Karpas-422 (cell line): ENCODE data around the gene ABCC5. TPM values are rescaled to one million over a fixed set of nuclear protein-coding genes. Genes with fewer than 3 reads are reported as not detected.

Experiments
- DNase-seq: peaks from one replicate; pipeline ENCODE4 v3.0.0-alpha.2; 2015
- H2AFZ ChIP-seq: fragments of 200-600 bp; sonication (generic); 2 replicates; pipeline ENCODE4 v1.6.1; 2014; ENCODE audit warnings: antibody characterized with exemption, low read length, mixed read lengths
- H3K27ac ChIP-seq: fragments of 200-600 bp; sonication (generic); 2 replicates; pipeline ENCODE4 v1.5.1; 2014; ENCODE audit warnings: mild to moderate bottlenecking, low read length, moderate library complexity
- H3K27me3 ChIP-seq: fragments of 200-600 bp; sonication (generic); 2 replicates; pipeline ENCODE4 v1.6.1; 2014; ENCODE audit warnings: low read length, mixed read lengths
- H3K36me3 ChIP-seq: fragments of 200-600 bp; sonication (generic); 2 replicates; pipeline ENCODE4 v1.6.1; 2014; ENCODE audit warnings: low read length, mixed read lengths; ENCODE audit not compliant: insufficient read depth
- H3K4me1 ChIP-seq: fragments of 200-600 bp; sonication (generic); 2 replicates; pipeline ENCODE4 v1.6.1; 2014; ENCODE audit warnings: mild to moderate bottlenecking, low read length, mixed read lengths
- H3K4me2 ChIP-seq: fragments of 200-600 bp; sonication (generic); 2 replicates; pipeline ENCODE4 v1.6.1; 2014; ENCODE audit warnings: low read length, low read depth, mild to moderate bottlenecking; ENCODE audit not compliant: poor library complexity, severe bottlenecking
- H3K4me3 ChIP-seq: fragments of 200-600 bp; sonication (generic); 2 replicates; pipeline ENCODE4 v1.5.1; 2014; ENCODE audit warnings: mild to moderate bottlenecking, antibody characterized with exemption, low read length, mixed read lengths
- H3K79me2 ChIP-seq: fragments of 200-600 bp; sonication (generic); 2 replicates; pipeline ENCODE4 v1.6.1; 2014; ENCODE audit warnings: mild to moderate bottlenecking, low read length, mixed read lengths
- H3K9ac ChIP-seq: fragments of 200-600 bp; sonication (generic); 2 replicates; pipeline ENCODE4 v1.6.0; 2014; ENCODE audit warnings: low read length
- H3K9me2 ChIP-seq: fragments of 200-600 bp; sonication (generic), shearing (Covaris generic); replicated peaks from 2 replicates; pipeline ENCODE4 v1.6.0; 2014; ENCODE audit warnings: mild to moderate bottlenecking, low read length, moderate library complexity; ENCODE audit not compliant: insufficient read depth
- H3K9me3 ChIP-seq: fragments of 300-700, 200-600 bp; sonication (generic); 2 replicates; pipeline ENCODE4 v1.6.1; 2014; ENCODE audit warnings: low read length, mixed read lengths
- H4K20me1 ChIP-seq: fragments of 200-600 bp; sonication (generic); 2 replicates; pipeline ENCODE4 v1.6.1; 2014; ENCODE audit warnings: mild to moderate bottlenecking, antibody characterized with exemption, low read length, low read depth; ENCODE audit not compliant: insufficient read depth
- small RNA-seq: library from RNA; depleted of rRNA; stranded (forward); fragments of <200 nt; gene quantifications from one replicate; pipeline ENCODE3, GENCODE V24; 2014
- total RNA-seq: library from RNA; depleted of rRNA; stranded (reverse); fragments of >200 nt; shearing (Covaris generic); gene quantifications from 2 replicates; pipeline ENCODE4 v1.2.3, GENCODE V29; 2014; ENCODE audit warnings: low replicate concordance; rRNA removed

Gene ABCC5
- total RNA-seq, 1 experiment from 2014 or later, result 86.5 TPM

DNA sequence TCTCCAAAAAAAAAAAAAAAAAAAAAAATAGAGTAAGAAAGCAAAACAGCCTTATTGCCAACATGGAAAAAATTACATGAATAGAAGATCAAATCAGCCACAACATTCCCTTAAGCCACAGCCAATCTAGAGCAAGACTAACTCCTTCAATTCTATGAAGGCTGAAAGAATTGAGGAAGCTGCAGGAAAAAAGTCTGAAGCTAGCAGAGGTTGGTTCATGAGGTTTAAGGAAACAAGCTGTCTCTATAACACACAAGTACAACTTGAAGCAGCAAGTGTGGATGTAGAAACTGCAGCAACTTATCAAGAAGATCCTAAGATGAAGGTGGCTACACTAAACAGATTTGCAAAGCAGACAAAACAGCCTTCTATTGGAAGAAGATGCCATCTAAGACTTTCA is 142.3 kb downstream of the ABCC5 start:
- peaks cover 99% of the 10 kb centered on the region for H3K79me2 ChIP-seq

DNA sequence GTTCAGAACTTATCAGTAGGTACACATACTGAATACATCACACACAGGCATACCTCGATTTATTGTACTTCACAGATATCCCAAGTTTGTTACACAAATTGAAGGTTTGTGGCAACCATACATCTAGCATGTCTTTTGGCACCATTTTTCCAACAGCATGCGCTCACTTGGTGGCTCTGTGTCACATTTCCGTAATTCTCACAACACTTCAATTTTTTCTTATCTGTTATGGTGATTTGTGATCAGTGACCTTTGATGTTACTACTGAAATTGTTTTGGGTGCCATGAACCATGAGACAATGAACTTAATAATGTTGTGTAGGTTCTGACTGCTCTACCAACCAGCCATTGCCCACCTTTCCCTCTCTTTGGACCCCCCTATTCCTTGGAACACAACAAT is 143.8 kb downstream of the ABCC5 start:
- no peak overlapping the region for H3K27ac ChIP-seq
- H3K4me2 ChIP-seq, result no peak overlapping the region
- H3K9me2 ChIP-seq, result no peaks in the 10 kb centered on the region

More for the DNA sequence above, 142.3 kb downstream of the ABCC5 start:
- no peak for DNase-seq
- Histone ChIP-seq H3K9me2 (no peaks in the 10 kb centered on the region), H3K4me3 (no peak overlapping the region), H4K20me1 (peaks cover 38% of the 10 kb centered on the region; the same call in 1 of the 2 replicates), H3K27me3 (no peaks in the 10 kb centered on the region), H3K9ac (no peak overlapping the region), H3K4me1 (peaks cover 2% of the 10 kb centered on the region; the same call in 1 of the 2 replicates), H2AFZ (no peak overlapping the region), H3K4me2 (no peak overlapping the region), H3K36me3 (no peaks in the 10 kb centered on the region; the same call in 1 of the 2 replicates), H3K27ac (no peak overlapping the region), H3K9me3 (no peaks in the 10 kb centered on the region)

DNA sequence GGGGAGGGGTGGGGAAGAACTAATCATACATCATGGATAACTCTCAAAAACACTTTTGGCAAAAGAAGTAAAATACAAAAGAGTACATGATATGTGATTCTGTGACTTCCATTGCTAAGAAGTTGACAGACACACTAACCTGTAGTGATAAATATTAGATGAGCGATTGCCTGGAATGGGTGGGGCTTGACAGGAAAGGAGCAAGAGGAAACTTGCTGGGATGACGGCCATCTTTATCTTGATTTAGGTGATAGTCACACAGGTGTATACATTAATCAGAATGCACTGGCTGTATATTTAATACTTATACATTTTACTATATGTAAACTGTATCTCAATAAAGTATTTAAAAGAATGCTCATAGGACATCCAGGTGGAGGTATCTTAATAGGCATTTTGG is 146.1 kb downstream of the ABCC5 start:
- no peak overlapping the region for H3K27ac ChIP-seq
- H3K9ac ChIP-seq, result no peak overlapping the region
- peaks cover 90% of the 10 kb centered on the region for H3K79me2 ChIP-seq
- no peak for DNase-seq
- H4K20me1 ChIP-seq, result peaks cover 31% of the 10 kb centered on the region; the same call in 1 of the 2 replicates
- no peaks in the 10 kb centered on the region; the same call in 1 of the 2 replicates for H3K36me3 ChIP-seq
- no peaks in the 10 kb centered on the region for H3K9me2 ChIP-seq
- H2AFZ ChIP-seq, result no peak overlapping the region
- H3K9me3 ChIP-seq, result no peaks in the 10 kb centered on the region
- no peaks in the 10 kb centered on the region for H3K27me3 ChIP-seq
- H3K4me1 ChIP-seq, result peaks cover 2% of the 10 kb centered on the region; the same call in 1 of the 2 replicates
- H3K4me3 ChIP-seq, result no peak overlapping the region
- no peak overlapping the region for H3K4me2 ChIP-seq

More for the DNA sequence above, 143.8 kb downstream of the ABCC5 start:
- H3K4me1 ChIP-seq, result peaks cover 2% of the 10 kb centered on the region; the same call in 1 of the 2 replicates
- H3K27me3 ChIP-seq, result no peaks in the 10 kb centered on the region
- no peaks in the 10 kb centered on the region for H3K9me3 ChIP-seq
- no peak overlapping the region for H2AFZ ChIP-seq
- H3K36me3 ChIP-seq, result no peaks in the 10 kb centered on the region; the same call in 1 of the 2 replicates
- DNase-seq, result no peak
- H3K79me2 ChIP-seq, result peaks cover 97% of the 10 kb centered on the region
- no peak overlapping the region for H3K4me3 ChIP-seq
- peaks cover 40% of the 10 kb centered on the region; the same call in 1 of the 2 replicates for H4K20me1 ChIP-seq
- no peak overlapping the region for H3K9ac ChIP-seq

DNA sequence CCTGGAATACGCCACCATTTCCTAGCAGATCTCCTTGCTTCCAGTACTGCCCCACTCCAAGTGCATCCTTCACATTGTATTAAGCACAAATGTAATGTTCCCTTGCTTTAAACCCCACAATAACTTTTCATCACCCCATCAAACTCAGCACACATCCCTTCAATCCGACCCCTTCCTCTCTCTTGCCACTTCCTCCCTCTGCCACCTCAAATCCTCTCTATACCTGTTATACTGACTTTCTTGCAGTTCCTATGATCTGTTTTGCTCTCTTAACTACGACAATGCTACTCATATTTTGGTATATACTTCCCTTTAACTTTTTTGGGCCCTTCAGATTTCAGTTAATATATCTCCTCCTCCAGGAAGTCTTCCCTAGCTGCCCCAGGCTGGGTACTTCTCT is 147.1 kb downstream of the ABCC5 start:
- Histone ChIP-seq H3K27me3 (no peaks in the 10 kb centered on the region), H3K4me1 (peaks cover 2% of the 10 kb centered on the region; the same call in 1 of the 2 replicates), H3K4me3 (no peak overlapping the region), H3K9me3 (no peaks in the 10 kb centered on the region), H3K9me2 (no peaks in the 10 kb centered on the region), H3K27ac (no peak overlapping the region), H3K79me2 (peaks cover 82% of the 10 kb centered on the region), H2AFZ (no peak overlapping the region), H3K4me2 (no peak overlapping the region), H3K9ac (no peak overlapping the region), H3K36me3 (peaks cover 6% of the 10 kb centered on the region; the same call in 1 of the 2 replicates), H4K20me1 (peaks cover 31% of the 10 kb centered on the region; the same call in 1 of the 2 replicates)
- DNase-seq, result no peak

Small RNA genes lying within 50 kb of the gene (small RNA-seq; reads per million reads assigned to genes)
- not detected for gene MIR4448

Other genes starting within 250 kb of the ABCC5 start
- gene MAP6D1, start 192.3 kb downstream of the ABCC5 start, total RNA-seq, result 1.2 and 10.8 TPM in 2 replicates
- 44.9 and 48.8 TPM in 2 replicates for gene PARL, start 133.0 kb downstream of the ABCC5 start, total RNA-seq
- not detected in 2 replicates for gene HTR3D, start 13.9 kb upstream of the ABCC5 start, total RNA-seq
- not detected in 2 replicates for gene HTR3C, start 35.2 kb upstream of the ABCC5 start, total RNA-seq
- gene HTR3E, start 79.2 kb upstream of the ABCC5 start, total RNA-seq, result not detected in 2 replicates
- gene EIF2B5, start 117.5 kb upstream of the ABCC5 start, total RNA-seq, result 59.4 and 68.4 TPM in 2 replicates
- gene DVL3, start 137.5 kb upstream of the ABCC5 start, total RNA-seq, result 62.1 and 106 TPM in 2 replicates
- gene AP2M1, start 157.0 kb upstream of the ABCC5 start, total RNA-seq, result 212 and 265 TPM in 2 replicates
- 61.6 and 62.9 TPM in 2 replicates for gene ABCF3, start 168.3 kb upstream of the ABCC5 start, total RNA-seq
- gene VWA5B2, start 211.7 kb upstream of the ABCC5 start, total RNA-seq, result not detected in 2 replicates
- gene ALG3, start 231.1 kb upstream of the ABCC5 start, total RNA-seq, result 80.1 and 108 TPM in 2 replicates
- 30.3 and 49.6 TPM in 2 replicates for gene EEF1AKMT4, start 231.8 kb upstream of the ABCC5 start, total RNA-seq
- 5.0 and 9.5 TPM in 2 replicates for gene CAMK2N2, start 243.7 kb upstream of the ABCC5 start, total RNA-seq